ENCODE results near the gene RNF151.
A peak's percentile ranks its signal among the peaks of the same experiment; 100 is the strongest.

RNF151 gene

GRCh38 chr16:1990351-1991134, 23.9 kb downstream of the RNF151 start:
- peak overlapping the region; percentile 11; the same call in 1 of the 2 replicates for H3K27ac ChIP-seq
- TF ChIP-seq ZFX (IDR thresholded peaks at IDR 0.05), result no peak
- TF ChIP-seq, protein P1, sequence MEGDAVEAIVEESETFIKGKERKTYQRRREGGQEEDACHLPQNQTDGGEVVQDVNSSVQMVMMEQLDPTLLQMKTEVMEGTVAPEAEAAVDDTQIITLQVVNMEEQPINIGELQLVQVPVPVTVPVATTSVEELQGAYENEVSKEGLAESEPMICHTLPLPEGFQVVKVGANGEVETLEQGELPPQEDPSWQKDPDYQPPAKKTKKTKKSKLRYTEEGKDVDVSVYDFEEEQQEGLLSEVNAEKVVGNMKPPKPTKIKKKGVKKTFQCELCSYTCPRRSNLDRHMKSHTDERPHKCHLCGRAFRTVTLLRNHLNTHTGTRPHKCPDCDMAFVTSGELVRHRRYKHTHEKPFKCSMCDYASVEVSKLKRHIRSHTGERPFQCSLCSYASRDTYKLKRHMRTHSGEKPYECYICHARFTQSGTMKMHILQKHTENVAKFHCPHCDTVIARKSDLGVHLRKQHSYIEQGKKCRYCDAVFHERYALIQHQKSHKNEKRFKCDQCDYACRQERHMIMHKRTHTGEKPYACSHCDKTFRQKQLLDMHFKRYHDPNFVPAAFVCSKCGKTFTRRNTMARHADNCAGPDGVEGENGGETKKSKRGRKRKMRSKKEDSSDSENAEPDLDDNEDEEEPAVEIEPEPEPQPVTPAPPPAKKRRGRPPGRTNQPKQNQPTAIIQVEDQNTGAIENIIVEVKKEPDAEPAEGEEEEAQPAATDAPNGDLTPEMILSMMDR (conservative IDR thresholded peaks at IDR 0.05), result no peak

DNA sequence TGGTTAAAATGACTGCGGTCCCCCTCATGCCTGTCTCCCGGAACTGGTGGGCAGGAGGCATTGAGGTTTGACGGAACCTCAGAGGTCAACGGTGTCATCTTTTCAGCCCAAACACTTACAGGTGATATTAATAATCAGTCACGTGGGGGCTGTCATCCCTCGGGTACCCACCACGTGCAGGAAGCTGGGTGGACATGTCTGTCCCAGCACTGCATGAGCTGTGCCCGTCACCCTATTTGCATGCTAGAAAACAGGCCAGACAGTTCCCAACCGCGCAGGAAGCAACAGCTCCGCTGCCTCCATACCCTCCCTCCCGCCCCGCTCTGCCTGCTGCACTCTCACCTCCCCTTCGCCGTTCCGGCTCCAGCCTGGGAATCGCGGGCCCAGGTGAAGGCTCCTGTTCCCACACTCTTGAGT, 24.5 kb downstream of the RNF151 start:
- TF ChIP-seq, protein P1 (conservative IDR thresholded peaks at IDR 0.05), result no peak
- no peak for TF ChIP-seq ZFX (IDR thresholded peaks at IDR 0.05)
- H3K27ac ChIP-seq, result no peak overlapping the region

- TF ChIP-seq ZFX (IDR thresholded peaks at IDR 0.05), result no peak
- TF ChIP-seq, protein P1 (conservative IDR thresholded peaks at IDR 0.05), result no peak
- no peak overlapping the region for H3K27ac ChIP-seq
Observed at GRCh38 chr16:1991588-1991947, 24.9 kb downstream of the RNF151 start.

- TF ChIP-seq, protein P1 (conservative IDR thresholded peaks at IDR 0.05), result no peak
- TF ChIP-seq ZFX (IDR thresholded peaks at IDR 0.05), result no peak
- peak overlapping the region; percentile 0; the same call in 1 of the 2 replicates for H3K27ac ChIP-seq
Observed at GRCh38 chr16:1991948-1992703, 25.5 kb downstream of the RNF151 start.

- H3K27ac ChIP-seq, result peak overlapping the region; percentile 0; the same call in 1 of the 2 replicates
- TF ChIP-seq, protein P1 (conservative IDR thresholded peaks at IDR 0.05), result no peak
- no peak for TF ChIP-seq ZFX (IDR thresholded peaks at IDR 0.05)
Observed at GRCh38 chr16:1992704-1993317, 26.2 kb downstream of the RNF151 start.

DNA sequence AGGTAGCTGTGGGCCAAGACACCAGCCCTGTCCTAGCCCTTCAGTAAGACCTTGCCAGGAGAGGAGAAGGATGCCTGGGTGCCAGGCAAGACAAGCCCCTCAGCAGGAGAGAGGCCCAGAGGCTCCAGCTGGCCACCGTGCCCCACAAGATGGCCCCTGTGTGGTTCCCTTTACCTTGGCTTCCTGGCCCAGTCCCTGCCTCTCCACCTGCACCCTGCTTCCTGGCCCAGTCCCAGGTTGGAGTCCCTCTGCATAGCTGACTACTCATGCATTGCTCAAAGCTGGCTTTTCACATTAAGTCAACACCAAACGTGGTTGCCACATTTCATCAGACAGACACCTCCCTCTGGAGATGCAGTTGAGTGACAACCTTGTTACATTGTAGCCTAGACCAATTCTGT, 27.1 kb downstream of the RNF151 start:
- TF ChIP-seq, protein P1 (conservative IDR thresholded peaks at IDR 0.05), result no peak
- TF ChIP-seq ZFX (IDR thresholded peaks at IDR 0.05), result no peak
- peak overlapping the region; percentile 0; the same call in 1 of the 2 replicates for H3K27ac ChIP-seq
